ENCODE data around the gene THEM5.

DNA sequence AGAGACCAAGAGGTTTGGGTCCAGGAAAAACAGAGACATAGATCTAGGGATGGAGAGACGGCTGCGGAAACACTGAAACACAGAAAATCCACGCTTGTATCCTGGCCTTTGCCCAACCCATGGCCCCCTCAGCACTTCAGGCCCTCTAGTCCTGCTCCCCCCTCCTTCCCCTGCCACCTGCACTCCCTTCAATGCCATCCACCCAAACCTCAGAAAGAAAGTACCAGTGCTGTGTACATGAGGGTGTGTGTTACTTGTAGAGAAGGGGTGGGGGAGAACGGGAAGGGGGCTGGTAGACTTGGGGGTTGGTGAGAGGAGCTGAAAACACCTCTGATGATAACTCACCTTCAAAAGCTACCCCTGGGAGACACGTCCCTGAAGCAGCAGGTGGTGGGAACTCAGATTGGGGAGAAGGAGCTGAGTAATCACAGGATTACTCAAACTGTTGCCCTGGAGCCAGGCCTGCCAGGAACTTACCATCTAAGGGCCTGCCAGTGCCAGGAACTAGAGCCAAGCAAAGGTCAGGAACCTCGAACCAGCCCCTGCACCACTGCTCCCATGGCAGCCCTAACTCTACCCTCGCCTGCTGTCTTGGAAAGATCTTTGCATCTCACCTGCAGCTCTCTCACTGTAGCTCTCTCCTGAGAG, 33.4 kb downstream of the THEM5 start:
- TF ChIP-seq, protein P1, sequence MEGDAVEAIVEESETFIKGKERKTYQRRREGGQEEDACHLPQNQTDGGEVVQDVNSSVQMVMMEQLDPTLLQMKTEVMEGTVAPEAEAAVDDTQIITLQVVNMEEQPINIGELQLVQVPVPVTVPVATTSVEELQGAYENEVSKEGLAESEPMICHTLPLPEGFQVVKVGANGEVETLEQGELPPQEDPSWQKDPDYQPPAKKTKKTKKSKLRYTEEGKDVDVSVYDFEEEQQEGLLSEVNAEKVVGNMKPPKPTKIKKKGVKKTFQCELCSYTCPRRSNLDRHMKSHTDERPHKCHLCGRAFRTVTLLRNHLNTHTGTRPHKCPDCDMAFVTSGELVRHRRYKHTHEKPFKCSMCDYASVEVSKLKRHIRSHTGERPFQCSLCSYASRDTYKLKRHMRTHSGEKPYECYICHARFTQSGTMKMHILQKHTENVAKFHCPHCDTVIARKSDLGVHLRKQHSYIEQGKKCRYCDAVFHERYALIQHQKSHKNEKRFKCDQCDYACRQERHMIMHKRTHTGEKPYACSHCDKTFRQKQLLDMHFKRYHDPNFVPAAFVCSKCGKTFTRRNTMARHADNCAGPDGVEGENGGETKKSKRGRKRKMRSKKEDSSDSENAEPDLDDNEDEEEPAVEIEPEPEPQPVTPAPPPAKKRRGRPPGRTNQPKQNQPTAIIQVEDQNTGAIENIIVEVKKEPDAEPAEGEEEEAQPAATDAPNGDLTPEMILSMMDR (IDR thresholded peaks at IDR 0.05): no peak
- TF ChIP-seq POLR2A (IDR thresholded peaks at IDR 0.05): no peak
